AG09309 (cell line): Measurements from ENCODE around the gene APOA5.

Experiments
- DNase-seq: peaks from one replicate; pipeline ENCODE4 v3.0.0-alpha.2; 2010; ENCODE audit warnings: low read depth
- H3K4me3 ChIP-seq: 2 replicates; pipeline ENCODE4 v1.5.1; 2011; ENCODE audit warnings: mild to moderate bottlenecking, low read depth, low read length, moderate library complexity; ENCODE audit not compliant: control insufficient read depth
- CTCF ChIP-seq: IDR thresholded peaks from 2 replicates; pipeline ENCODE4 v1.5.1; 2011; ENCODE audit warnings: mild to moderate bottlenecking, low read depth, low read length, inconsistent platforms; ENCODE audit not compliant: insufficient read depth, control insufficient read depth; ENCODE audit errors: missing control alignments

APOA5 gene

DNA sequence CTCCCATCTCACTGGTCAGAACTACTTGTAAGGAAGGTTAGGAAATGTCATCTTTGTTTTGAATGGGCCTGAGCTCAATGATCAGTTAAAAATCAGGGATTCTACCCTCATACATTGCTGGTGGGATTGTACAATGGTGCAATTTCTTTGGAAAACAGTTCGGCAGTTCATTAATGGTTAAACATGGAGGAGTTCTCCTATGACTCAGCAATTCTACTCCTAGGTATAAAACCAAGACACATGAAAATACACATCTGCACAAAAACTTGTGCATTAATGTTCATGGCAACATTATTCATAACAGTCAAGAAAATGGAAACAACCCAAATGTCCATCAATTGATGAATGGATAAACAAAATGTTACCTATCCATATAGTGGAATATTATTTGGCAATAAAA is 4.9 kb upstream of the APOA5 start:
- DNase-seq = no peak
- H3K4me3 ChIP-seq = no peak overlapping the region
- TF ChIP-seq CTCF = no peak

DNA sequence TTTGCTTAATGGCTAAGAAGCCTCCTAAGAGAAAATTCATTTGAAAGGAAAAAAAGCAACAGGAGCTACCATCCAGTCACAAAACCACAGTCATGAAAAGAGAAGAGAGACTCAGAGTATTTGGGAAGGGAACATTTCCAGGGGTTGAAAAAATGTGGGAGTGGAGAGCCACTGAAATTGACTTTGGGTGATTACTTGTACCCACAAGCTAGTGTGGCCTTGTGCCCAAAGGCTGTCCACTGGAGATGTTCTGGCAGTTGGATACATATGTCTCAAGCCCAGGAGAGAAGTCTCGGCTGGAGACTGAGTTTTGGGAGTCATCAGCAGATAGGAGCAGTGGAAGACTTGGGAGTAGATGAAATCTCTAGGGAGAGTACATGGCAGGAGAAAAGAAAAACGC is 3.2 kb upstream of the APOA5 start:
- DNase-seq = no peak
- H3K4me3 ChIP-seq = no peak overlapping the region
- no peak for TF ChIP-seq CTCF

DNA sequence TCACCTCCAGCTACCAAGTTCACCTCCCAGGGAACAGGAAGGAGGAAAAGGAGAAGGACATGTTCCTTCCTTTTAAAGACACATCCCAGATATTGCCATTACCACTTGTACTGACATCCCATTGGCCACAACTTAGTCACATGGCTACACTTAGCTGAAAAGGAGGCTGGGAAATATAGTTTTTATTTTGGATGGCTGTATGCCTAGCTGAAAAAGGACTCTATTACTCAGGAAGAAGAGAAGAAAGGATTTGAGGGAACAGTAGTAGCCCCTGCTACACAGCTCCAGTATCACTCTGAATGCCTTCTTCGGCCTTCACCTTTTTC is 2.1 kb upstream of the APOA5 start:
- no peak for DNase-seq
- TF ChIP-seq CTCF = no peak
- no peak overlapping the region for H3K4me3 ChIP-seq

DNA sequence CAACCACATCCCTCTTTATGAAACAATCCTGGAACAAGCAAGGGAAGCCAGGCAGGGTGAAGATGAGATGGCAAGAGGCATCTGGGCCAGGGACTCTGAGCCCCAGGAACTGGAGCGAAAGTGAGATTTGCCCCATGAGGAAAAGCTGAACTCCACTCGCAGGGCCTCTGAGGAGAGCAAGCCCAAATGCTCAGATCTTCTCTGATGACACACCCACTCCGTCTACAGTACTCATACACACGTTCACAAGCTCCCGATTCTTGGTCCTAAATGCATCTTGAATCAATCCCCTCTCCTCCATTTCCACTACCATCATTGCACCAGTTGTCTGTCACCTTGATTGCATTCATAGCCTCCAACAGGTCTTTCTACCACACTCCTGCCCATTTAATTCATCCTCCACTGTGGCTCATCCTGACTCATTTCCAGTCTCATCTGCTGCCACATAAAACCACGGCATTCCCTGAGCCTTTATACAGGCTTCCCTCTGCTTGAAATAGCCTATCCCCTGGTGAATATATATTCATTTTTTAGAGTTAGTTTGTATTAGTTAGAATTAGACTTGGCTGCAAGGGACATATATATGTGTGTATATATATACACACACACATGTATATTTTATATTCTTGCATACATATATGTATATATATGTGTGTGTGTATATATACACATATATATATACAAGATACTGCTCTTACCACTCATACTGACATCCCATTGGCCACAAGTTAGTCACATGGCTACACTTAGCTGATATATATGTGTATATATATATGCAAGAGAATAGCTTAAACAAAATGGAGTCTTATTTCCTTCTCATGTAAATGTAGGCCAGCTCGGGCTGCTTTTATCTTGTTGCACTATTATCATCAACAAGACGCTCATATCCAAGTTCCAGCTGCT is 1.4 kb upstream of the APOA5 start:
- H3K4me3 ChIP-seq = no peak overlapping the region
- DNase-seq = no peak
- TF ChIP-seq CTCF = no peak

DNA sequence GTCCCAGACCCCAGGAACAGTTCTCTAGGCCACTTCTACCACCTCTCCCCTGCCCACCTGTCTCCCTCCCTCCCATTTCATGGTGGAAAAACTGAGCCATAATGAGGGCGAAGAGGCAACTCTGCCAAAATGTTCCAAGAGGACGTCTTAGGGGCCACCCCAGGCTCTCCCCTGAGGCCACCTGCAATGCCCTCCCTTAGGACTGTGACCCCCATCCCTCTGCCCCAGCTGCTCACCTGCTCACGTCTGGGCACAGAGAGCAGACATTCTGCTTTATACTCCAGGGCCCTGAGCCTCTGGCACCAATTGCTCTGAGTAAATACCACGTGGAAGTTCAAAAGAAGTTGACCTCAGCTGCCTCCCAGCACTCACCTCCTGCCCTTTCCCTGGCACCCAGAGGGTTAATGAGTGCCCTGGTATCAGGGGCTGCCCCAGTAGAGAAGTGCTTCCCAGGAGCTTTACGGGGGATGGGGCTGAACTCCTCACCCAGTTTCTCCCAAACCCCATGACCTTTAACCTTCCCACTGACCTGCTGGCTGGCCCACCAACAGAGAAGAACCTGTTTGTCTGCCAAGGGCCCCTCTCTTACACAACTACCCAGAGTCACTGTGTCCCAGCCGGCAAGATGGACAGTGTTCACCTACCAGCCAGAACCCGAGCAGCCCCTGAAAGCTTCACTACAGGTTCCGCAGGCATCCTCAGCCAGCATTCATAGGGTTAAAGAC is 627 bp upstream of the APOA5 start:
- DNase-seq = no peak
- no peak overlapping the region for H3K4me3 ChIP-seq
- no peak for TF ChIP-seq CTCF

GRCh38 chr11:116791002-116791812 is 472 bp downstream of the APOA5 start:
- no peak for DNase-seq
- peak; percentile 94 for TF ChIP-seq CTCF
- H3K4me3 ChIP-seq = no peak overlapping the region
